Raji (cell line): ENCODE results near the gene UBE2E2.

Experiments
- POLR2A ChIP-seq: IDR thresholded peaks from 2 replicates; pipeline ENCODE4 v1.6.1; 2011; ENCODE audit warnings: low read depth, low read length, control low read depth; ENCODE audit not compliant: insufficient read depth

Gene UBE2E2

DNA sequence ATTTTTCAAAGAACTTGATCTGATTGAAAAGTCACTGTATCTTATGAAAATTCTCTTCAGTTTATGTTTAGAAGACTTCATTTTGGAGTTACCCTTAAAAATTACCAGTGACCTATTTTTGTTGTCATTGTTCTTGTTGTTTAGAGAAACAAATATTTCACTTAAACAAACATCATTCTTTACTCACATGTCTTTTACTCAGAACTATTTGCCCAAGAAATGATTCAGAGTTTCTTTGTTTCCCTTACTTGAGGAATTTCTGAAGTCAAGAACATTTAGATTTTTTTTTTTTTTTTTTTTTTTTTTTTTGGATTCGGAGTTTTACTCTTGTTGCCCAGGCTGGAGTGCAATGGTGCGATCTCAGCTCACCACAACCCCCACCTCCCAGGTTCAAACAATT is 343.1 kb downstream of the UBE2E2 start:
- TF ChIP-seq POLR2A = no peak

DNA sequence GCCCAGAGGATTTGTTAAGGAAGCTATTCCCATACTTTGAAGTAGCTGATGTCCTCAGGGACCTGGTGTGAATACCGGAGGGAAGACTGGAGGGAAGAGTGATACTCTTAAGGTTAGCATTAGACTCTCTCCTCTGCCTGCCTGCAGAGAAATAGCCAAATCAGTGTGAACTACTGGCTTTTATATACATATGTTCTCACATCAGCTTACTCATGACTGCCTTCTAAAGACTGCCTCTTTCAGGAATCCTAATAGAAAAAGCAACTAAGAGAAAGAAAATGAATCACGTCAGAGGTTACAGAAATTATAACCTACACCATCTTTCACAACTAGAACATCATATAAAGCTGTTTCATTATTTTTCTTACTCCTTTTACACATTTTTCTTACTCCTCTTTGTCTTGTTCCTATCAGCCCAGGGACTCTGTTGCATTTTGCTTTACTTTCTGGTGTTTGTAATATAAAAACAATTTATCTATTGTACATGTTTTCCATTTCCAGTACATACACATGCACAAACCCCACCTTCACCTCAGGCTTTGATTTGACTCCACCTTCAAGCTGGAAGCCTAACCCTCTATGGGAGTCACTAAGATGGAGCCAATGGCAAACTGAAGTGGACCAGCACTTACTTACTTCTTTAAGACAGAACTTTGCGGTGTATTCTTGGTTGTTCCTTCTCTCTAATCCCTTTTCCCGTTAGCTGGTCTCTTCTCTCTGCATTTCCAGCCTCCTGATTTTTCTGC is 345.0 kb downstream of the UBE2E2 start:
- TF ChIP-seq POLR2A = no peak

DNA sequence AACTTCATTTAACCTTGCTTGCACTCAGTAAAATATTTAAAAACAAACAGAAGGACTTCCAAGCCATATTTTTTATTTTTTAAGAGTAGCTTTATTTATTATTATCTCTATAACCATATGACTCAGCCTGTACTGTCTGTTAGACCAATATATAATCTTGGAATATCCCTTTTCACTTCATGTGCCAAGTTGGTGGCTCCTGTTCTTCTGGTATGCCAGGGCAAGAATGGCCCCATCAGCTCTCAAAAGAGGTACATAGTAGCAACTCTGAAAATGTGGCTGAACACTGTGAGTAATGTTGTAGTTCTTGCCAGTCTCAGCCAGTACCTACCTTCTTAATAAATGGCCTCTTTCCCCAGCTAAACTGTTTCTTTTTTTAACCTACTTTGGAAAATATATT is 345.6 kb downstream of the UBE2E2 start:
- no peak for TF ChIP-seq POLR2A

DNA sequence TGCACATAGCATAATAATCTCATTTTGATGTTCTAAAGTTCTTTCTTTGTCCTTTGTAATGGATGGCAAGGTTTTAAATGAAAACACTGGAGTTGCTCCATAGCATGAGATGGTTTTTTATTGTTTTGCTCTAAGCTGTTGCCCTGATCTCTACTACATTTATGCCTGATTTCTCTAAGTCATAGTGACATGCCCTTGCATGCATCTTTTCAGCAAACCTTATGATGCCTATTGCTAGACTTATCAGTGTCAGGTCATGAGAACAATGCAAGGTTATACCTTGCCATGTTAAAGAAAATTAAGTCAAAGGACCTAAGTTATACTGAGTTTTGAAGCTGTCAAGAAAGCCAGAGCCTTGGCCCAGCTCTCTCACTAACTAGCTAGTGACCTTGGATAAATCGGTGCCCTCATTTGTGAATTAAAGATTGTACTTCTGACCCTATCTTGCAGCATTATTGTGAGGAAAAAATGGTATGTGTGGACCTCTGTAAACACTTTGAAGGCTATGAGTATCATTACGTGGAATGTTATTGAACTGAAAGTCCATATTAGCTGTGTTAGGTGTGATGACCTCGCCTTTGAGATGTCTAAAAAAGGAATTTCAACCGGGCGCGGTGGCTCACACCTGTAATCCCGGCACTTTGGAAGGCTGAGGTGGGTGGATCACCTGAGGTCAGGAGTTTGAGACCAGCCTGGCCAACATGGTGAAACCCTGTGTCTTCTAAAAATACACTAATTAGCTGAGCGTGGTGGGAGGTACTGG is 346.2 kb downstream of the UBE2E2 start:
- TF ChIP-seq POLR2A = no peak

DNA sequence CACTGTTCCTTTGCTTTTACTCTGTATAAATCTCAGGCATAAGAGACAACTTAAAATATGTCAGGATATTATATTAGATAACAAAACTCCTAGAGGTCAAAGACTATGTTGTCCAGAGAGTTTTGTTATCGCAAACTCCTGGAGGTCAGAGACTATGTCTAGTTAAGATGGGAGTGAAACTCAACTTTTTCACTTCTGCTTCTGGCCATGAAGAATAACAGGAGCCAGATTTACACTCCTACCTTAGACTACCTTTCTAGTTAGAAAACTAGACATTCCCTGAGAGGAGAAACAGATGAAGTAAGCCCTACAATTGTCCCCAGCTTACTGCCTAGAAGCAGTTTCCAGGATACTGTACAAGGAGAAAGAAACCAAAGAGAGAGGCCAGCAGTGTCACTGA is 347.3 kb downstream of the UBE2E2 start:
- no peak for TF ChIP-seq POLR2A

DNA sequence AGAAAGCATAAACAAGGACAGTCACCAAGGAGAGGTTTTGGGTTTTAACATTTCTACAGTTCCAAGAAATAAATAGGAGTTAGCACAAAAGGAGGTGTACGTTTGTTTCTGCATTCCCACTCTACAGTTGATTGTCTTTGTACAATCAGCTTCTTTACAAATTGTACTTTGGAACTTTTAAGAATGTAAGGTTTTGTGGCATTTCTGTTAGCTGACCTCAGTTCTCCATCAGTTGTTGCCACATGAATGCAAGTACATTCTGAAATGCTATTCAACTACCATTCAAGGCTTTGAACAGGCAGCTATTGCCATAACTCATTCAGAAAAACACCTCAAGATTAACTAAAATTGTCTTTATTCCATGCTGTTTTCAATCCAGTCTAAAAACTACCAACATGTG is 349.4 kb downstream of the UBE2E2 start:
- TF ChIP-seq POLR2A = no peak

DNA sequence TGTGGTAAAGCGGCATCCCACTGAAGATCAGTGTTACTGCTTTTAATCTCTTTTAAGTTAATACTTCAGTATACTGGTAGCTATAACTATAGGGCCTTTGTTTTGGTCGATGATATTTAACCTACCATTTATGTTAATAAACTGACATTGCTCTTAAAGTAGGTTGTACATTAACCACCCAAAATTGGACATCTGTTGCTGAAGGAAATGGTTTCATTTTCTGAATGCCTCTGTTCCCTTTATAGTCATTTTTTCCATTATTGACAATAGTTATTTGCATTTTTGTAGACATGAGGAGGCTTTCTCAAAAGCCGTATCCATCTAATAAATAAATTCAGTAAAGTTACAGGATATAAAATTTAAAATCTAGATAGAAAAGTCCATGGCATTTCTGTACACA is 350.2 kb downstream of the UBE2E2 start:
- no peak for TF ChIP-seq POLR2A

DNA sequence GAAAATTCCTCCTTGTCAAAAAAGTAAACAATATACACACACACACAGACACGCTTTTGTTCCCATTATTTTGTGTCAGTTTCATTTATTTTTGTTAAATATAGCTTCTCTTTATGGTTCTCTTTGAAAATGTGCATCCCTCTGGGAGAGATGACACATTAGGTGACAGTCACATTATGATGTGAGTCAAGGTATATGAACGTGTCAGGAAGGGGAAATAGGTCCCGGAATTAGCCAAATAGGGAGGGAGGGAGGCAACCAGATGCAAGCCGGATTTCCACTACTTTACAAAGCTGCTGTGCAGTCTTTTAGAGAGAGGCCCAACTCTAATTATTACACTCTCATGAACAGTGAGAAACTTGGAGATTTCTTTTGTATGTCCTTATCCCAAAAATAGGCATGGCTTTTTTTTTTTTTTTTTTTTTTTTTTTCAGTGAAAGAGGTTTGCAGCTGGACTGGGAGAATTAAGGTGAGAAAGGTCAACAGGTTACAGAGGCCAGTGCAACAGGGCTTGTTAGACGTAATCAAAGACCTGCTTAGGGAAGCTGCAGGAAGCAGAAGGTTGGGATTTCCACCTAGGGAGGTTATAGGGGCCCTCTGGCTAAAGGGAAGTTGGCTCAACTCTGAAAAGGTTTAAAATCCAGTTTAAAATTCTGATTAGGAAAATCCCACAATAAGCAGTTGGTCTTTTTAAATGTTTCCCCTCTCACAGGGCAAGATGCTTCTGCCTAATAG is 362.1 kb downstream of the UBE2E2 start:
- TF ChIP-seq POLR2A = no peak

DNA sequence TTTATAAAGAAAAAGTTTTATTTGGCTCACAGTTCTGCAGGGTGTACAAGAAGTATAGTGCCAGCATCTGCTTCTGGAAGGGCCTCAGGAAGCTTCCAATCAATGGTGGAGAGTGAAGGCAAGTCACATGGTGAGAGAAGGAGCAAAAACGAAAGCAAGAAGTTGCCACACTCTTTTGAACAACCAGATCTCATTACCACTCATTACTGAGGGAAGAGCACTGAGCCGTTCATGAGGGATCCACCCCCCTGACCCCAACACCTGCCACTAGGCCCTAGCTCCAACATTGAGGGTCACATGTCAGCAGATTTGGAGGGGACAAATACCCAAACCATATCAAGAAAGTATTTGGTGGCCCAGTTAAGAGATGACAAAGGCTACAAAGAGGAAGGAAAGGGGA is 363.4 kb downstream of the UBE2E2 start:
- no peak for TF ChIP-seq POLR2A

DNA sequence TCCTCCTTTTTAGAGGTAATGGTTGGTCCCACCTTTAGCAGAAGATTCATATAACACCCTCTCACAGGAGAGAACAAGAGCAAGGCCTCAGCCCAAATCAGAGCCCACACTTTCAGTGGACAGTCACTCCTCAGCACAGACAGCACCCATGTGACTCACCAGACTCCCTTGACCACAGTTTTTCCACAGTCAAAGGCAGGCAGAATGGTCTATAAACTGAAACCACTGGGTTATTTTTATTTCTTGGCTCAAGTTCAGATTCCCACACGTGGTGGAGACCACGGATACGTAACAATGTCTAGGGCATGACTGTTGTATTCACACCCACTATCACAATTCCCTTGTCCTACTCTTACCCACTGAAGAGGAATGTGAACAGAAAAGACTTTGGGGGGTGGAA is 364.8 kb downstream of the UBE2E2 start:
- no peak for TF ChIP-seq POLR2A

DNA sequence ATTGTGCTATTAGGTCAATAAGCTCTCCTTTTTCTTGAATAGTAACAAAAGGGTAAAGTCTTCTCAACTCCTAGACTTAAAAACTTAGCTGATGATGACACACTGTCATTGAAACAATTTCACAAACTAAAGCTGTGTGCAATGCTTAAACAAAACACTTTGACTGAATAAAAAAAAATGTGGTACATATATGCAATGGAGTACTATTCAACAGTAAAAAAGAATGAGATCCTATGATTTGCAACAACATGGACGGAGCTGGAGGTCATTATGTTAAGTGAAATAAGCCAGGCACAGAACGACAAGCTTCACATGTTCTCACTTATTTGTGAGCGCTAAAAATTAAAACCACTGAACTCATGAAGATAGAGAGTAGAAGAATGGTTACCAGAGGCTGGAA is 370.7 kb downstream of the UBE2E2 start:
- no peak for TF ChIP-seq POLR2A

DNA sequence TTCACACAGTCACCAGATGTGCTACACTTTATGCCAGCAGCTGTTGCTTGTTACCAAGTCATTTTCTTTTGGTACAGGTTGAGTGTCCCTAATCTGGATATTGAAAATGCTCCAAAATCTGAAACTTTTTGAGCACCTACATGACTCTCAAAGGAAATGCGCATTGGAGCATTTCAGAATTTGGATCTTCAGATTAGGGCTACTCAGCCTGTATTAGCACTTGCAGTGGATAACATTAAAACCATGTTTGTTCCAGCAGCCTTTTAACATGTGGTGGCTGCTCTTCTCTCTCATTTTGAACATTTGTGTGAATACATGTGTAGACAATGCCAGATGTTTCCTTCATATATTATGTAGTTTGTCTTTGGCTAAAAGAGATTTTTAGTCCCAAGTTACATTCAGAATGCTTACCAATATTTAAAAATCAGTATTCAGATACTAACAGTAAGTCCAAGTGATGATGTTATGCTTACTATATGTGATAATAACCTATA is 371.7 kb downstream of the UBE2E2 start:
- TF ChIP-seq POLR2A = no peak

DNA sequence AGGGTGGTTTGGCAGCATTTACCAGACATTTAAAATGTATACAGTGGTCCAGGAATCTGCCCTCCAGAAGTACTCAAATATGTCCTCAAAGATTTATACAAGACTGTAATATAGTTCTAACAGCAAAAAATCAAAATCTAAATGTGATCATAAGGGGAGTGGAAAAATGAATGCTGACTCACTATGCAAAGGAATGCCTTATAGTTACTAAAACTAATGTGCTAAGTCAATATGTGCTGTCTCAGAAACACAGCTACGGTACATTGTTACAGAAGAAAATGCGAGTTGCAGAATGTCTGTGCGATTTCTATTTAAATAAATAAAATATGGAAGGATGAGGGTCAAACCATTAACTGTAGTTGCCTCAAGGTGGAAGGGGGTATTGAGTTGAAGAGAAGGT is 372.6 kb downstream of the UBE2E2 start:
- TF ChIP-seq POLR2A = no peak

DNA sequence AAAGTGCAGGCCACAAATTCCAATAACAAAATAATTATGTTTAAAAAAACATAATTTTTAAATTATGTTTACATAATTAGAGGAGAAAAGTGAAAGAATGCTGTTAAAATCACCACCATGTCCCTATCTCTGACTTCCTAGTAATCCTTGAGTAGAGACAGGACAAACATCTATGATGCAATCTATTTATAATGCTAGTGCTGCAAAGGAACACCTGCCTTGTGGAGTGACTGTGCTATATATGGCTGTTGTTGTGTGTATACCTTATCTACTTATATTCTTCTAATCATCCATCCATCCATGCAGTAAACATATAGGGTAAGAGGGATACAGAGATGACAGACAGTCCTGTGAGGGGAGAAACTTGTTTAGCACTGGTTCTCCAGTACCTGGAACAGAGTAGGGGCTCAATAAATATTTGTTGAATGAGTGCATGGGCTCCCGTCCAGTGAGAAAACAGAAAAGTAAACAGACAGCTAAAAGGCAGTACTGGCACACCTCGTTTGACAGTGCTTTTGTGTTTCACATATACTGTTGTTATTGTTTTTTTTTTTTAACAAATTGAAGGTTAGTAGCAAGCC is 373.3 kb downstream of the UBE2E2 start:
- no peak for TF ChIP-seq POLR2A

DNA sequence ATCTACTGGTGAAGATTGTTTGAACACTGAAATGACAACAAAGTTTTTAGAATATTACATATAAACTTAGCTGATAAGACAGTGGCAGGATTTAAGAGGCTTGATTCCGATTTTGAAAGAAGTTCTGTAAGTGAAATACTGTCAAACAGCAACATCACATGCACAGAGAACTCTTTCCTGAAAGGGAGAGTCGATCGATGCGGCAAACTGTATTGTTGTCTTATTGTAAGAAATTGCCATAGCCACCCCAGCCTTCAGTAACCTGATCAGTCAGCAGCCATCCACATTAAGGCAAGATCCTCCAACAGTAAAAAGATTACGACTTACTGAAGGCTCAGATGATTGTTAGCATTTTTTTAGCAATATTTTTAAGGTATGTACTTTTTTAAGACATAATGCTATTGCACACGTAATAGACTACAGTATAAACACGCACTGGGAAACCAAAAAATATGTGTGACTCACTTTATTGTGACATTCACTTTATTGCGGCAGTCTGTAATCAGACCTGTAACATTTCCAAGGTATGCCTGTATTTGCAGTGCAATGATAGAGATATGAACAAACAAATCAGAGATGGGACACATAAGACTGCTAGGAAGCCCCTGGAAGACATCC is 377.1 kb downstream of the UBE2E2 start:
- TF ChIP-seq POLR2A = no peak
